Skin epidermis (tissue), 12 donors: ENCODE data around the gene VGLL4.

Experiments
- H3K27ac ChIP-seq, 21 experiments: fragments of 200-600 bp; sonication (generic) in 11 of 21; one replicate each; pipeline ENCODE4 v1.5.0; 2020; ENCODE audit warnings: mild to moderate bottlenecking in 3 of 21, inconsistent platforms in 2 of 21, moderate library complexity in 2 of 21
- H3K4me3 ChIP-seq, 7 experiments: fragments of 200-600 bp; sonication (generic) in 2 of 7; one replicate each; pipeline ENCODE4 v1.5.0; 2020; ENCODE audit warnings: inconsistent platforms in 2 of 7, mild to moderate bottlenecking in 2 of 7, moderate library complexity in 1 of 7

Gene VGLL4

DNA sequence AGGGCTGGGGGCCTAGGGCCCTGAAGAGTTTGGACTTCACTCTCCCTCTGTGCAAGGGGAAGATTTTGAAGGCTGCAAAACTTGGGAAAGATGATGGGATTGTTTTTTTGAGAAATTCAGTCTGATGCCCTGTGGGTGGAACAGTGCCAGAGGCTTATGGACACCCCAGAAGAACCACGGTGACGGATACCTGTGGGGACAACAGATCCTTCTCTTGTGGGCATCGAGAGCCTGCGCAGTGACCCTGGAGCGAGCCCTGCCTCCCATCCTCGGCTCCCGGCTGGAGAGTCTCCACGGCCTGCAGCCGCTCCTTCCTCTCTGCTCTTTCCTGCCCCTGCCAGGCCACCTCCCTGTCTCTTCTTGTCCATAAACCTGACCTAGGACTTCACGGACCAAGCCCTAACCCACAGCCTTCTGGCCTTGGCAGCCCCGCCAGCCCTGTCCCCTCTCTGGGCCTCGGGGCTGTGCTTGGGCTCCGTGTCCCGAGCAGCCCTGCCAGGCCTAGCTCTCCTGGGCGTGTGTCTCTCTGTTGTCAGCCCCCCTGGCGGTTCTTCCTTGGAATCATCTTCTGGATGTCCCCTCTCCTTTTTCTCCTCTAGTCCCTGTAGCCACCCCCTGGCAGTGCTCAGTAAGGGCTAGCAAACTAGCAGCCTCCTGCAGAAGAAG is 98.4 kb downstream of the VGLL4 start:
- Histone ChIP-seq H3K27ac (peak overlapping the region in 18 of 21 experiments; percentile 11 to 75 (median 48)), H3K4me3 (no peak overlapping the region)

DNA sequence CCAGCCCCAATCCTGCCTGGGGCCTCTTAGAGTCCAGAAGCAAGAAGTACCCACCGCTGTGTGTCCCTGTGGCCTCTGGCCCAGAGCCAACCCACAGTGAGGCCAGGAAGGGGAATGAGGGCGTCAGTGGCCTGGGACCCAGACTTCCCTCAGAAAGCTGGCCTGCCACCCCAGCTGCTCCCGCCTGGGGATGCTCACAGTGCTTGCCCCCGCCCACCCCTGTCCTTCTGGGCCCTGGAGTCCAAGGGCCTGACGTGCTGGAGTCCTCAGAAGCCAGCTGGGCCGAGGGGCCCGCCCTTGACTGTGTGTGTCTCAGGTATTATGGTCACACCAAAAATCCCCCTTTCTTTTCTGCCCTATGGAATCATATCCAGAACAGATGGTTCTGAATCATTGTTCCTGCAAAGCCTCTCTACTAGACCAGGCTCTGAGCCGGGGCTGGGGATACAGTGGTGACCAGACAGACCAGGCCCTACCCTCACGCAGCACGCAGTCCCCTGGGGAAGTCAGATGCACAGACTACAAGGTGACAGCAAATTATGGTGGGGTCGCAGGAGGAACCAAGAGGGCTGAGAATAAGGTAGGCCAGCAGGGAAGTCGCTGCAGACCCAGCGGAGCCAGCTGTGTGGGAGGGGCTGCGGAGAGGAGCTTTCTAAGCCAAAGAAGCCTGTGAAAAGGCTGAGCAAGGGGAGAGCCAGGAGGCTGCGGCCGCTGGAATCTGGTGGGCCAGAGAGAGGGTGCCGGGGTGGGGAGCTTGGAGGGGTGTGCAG is 99.1 kb downstream of the VGLL4 start:
- Histone ChIP-seq H3K4me3 (no peak overlapping the region), H3K27ac (peak overlapping the region in 14 of 21 experiments; percentile 6 to 75 (median 59))

DNA sequence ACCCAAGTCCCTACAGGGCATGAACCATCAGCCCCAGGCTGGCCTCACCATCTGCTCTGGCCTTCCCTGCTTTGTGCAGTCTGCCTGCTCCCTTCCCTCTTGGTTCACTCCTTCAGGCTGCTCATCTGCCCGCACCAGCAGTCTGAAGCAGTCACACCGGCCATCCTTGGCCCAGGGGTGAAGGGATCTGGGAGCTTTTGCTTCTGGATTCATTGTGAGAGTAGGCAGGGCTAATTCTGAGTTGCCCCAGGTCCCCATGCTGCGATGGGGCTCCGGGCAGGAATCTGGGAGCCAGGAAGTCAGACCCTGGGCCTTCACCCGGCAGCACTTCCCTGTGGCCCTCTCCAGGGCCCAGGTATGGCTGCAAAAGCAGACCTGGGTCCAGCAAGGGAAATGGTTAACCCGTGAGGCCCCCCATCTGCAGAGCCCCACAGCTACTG is 99.7 kb downstream of the VGLL4 start:
- Histone ChIP-seq H3K27ac (peak overlapping the region in 11 of 21 experiments; percentile 6 to 75 (median 47)), H3K4me3 (no peak overlapping the region)

- Histone ChIP-seq H3K4me3 (no peak overlapping the region), H3K27ac (peak overlapping the region in 2 of 21 experiments; percentile 22 to 75)
Observed at GRCh38 chr3:11543141-11543947, 100.4 kb downstream of the VGLL4 start.

- H3K27ac ChIP-seq, result no peak overlapping the region
- no peak overlapping the region for H3K4me3 ChIP-seq
Observed at GRCh38 chr3:11542551-11542950, 101.2 kb downstream of the VGLL4 start.

GRCh38 chr3:11541321-11542303 is 102.1 kb downstream of the VGLL4 start:
- H3K4me3 ChIP-seq, result no peak overlapping the region
- no peak overlapping the region for H3K27ac ChIP-seq

DNA sequence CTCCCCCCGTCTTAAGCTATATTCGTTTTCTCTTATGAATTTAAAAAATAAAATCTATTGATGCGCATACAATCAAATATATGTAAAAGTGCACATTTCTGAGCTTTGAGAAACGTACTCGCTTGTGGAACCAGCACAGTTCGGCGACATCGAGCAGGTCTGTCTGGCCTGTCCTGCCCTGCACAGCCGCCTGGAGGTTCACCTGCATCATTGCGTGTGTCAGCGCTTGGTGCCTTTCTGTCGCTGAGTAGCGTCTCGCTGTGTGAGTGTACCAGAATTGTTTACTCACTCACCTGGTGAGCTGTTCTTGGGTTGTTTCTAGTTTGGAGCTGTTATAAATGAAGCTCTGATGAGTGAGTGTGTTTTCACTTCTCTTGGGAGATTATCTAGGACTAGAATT is 104.0 kb downstream of the VGLL4 start:
- no peak overlapping the region for H3K4me3 ChIP-seq

GRCh38 chr3:11539218-11539617 is 104.5 kb downstream of the VGLL4 start:
- H3K27ac ChIP-seq, result no peak overlapping the region

More for the DNA sequence above, 104.0 kb downstream of the VGLL4 start:
- no peak overlapping the region for H3K27ac ChIP-seq

DNA sequence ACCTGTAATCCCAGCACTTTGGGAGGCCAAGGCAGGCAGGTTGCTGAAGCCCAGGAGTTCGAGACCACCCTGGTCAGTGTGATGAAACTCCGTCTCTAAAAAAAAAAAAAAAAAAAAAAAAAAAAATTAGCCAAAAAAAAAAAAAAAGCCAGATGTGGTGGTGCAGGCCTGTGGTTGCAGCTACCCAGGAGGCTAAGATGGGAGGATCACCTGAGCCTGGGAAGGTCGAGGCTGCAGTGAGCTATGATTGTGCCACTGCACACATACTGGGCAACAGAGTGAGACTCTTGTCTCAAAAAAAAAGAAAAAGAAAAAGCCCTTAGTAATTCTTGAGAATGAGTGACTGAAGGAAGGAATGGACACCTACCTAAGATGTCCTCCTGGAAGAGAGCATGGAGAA is 105.1 kb downstream of the VGLL4 start:
- H3K27ac ChIP-seq, result no peak overlapping the region
- no peak overlapping the region for H3K4me3 ChIP-seq

More at GRCh38 chr3:11539218-11539617, 104.5 kb downstream of the VGLL4 start:
- H3K4me3 ChIP-seq, result no peak overlapping the region

- Histone ChIP-seq H3K4me3 (no peak overlapping the region), H3K27ac (no peak overlapping the region)
Observed at GRCh38 chr3:11536936-11537612, 106.6 kb downstream of the VGLL4 start.

DNA sequence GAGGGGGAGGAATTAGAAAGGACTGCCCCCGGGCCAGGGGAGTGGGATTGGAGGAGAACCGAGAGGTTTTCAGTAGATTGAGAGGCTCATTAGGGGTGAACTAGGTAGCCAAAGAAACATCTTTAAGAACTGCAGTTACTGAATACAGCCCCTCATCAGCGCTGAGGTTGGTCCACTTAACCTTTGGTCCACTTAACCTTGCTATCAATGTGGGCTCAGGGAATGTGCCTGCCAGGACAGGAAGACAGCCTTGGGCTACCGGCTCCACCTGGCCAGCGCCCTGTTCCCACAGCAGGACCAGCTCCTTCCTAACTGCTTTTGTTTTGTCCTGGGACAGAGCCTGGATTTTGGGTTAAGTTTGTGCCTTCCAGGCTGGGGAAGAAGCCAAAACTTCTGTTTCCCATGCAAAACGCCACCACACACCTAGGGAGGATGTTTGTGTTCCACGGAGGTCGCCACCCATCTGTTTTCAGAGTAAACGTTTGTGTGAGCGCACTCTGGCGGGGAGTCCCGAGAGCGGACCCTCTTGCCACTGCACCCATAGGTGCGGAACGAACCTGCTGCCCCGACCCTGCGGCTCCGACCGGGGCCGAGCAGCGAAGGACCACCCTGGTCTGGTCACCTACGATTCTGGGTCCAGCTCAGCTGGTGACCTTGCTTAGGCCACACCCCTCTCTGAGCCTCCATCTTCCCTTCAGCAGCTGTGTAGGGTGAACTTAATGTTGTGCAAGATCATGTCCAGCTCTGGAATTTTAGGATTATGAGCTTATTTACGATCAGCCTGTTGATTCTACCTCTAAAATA is 107.4 kb downstream of the VGLL4 start:
- Histone ChIP-seq H3K4me3 (no peak overlapping the region), H3K27ac (no peak overlapping the region)

DNA sequence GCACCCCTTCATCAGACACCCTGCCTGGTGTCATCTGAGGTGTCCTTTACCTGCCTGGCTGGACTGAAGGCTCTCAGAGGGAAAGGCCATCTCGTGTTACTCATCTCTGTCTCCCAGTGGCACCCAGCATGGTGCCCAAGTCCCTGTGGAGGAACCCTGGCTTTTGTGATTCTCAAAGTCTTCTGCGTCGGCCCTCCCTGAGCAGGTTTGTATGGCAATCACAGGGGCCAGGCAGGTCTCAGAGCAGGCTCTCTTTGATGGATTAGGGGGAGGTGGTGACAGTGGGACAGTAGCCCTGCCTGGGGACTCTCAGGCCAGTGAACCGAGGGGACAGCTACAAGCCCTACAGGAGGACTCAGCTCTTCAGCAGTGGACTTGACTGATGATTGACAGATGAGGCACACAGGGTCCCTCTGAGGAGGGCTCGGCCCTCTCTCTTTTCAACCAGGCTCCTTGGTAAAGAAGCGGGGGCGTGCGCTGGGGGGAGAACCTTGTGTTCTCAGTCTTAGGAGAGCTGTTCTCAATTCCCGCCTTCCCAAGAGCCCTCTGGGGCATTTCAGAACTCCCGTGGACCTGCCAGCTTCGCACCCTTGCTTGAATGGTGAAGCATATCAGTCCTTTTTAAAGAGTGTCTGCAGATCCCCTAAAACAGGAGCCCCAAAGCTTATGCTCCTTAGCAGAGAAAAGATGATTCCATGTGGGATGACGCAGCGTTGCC is 108.3 kb downstream of the VGLL4 start:
- H3K27ac ChIP-seq, result peak overlapping the region in 3 of 21 experiments; percentile 4 to 71 (median 42)
- H3K4me3 ChIP-seq, result no peak overlapping the region

DNA sequence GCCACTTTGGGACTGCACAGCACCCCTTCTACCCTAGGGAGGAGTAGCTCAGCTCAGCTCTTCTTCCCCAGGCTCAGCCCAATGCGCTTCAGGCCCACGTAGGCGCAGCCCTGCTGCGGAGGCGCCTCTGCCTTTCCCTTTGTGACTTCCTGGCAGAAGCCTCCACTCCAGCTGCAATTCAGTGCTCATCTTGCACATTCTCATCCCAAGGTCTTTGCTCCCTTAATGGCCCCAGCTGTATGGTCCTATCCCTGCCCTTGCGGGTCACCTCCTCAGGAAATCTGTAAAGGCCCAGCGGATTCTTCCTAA is 109.0 kb downstream of the VGLL4 start:
- Histone ChIP-seq H3K4me3 (no peak overlapping the region), H3K27ac (peak overlapping the region in 6 of 21 experiments; percentile 33 to 71 (median 40))

GRCh38 chr3:11534011-11534792 is 109.5 kb downstream of the VGLL4 start:
- H3K4me3 ChIP-seq, result no peak overlapping the region
- H3K27ac ChIP-seq, result peak overlapping the region in 7 of 21 experiments; percentile 5 to 71 (median 39)

DNA sequence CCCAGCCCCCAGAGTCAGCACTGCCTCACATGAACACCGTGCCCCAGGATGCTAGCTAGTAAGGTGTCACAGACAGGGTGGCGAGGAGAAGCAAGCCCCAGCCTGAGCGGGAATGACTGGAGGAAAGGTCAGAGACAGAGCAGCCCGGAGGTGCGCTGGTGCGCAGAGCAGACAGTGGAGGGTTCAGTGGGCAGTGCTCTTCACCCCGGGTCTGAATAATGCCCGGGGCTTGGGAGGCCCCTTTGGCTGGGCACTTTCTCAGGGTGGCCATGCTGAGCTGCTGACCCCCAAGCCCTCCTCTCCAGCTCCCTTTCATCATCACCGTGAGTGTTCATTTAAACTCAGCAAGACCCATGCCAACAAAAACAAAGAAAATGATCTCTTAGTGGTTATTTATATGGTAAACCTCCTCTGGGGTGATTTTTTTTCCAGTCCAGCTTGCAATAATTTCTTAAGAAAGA is 110.8 kb downstream of the VGLL4 start:
- no peak overlapping the region for H3K4me3 ChIP-seq
- peak overlapping the region in 4 of 21 experiments; percentile 22 to 69 (median 52) for H3K27ac ChIP-seq

GRCh38 chr3:11530153-11530721 is 113.5 kb downstream of the VGLL4 start:
- Histone ChIP-seq H3K27ac (peak overlapping the region in 7 of 21 experiments; percentile 18 to 74 (median 52)), H3K4me3 (no peak overlapping the region)
